ENCODE results near the gene RNF121.
A peak's percentile ranks its signal among the peaks of the same experiment; 100 is the strongest.

RNF121 gene

DNA sequence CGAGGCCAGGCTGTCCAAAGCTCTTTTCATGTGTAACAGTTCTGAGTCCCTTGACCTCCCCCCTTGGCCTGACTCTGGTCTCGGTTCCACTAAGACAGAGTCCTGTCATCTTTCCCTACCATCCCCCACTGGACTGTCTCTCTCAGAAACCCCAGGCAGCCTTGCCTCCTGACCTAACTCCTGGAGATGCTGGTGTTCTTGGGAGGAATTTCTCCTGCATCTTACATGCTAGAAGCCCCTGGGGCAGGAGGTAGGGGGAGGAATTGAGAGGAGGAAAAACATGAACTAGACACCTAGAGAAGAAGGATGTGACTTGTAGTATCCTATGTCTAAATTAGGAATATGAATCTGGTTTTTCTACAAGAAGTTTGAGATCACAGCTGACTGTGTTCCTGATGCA is 69.2 kb downstream of the RNF121 start:
- DNase-seq (ENCODE audit: low read depth), result no peak
- TF ChIP-seq, protein P1, sequence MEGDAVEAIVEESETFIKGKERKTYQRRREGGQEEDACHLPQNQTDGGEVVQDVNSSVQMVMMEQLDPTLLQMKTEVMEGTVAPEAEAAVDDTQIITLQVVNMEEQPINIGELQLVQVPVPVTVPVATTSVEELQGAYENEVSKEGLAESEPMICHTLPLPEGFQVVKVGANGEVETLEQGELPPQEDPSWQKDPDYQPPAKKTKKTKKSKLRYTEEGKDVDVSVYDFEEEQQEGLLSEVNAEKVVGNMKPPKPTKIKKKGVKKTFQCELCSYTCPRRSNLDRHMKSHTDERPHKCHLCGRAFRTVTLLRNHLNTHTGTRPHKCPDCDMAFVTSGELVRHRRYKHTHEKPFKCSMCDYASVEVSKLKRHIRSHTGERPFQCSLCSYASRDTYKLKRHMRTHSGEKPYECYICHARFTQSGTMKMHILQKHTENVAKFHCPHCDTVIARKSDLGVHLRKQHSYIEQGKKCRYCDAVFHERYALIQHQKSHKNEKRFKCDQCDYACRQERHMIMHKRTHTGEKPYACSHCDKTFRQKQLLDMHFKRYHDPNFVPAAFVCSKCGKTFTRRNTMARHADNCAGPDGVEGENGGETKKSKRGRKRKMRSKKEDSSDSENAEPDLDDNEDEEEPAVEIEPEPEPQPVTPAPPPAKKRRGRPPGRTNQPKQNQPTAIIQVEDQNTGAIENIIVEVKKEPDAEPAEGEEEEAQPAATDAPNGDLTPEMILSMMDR (IDR thresholded peaks at IDR 0.05; ENCODE audit: insufficient read depth, low read depth, low read length, missing control alignments), result no peak
- no peak overlapping the region for H3K4me3 ChIP-seq (ENCODE audit: low read depth, low read length)

DNA sequence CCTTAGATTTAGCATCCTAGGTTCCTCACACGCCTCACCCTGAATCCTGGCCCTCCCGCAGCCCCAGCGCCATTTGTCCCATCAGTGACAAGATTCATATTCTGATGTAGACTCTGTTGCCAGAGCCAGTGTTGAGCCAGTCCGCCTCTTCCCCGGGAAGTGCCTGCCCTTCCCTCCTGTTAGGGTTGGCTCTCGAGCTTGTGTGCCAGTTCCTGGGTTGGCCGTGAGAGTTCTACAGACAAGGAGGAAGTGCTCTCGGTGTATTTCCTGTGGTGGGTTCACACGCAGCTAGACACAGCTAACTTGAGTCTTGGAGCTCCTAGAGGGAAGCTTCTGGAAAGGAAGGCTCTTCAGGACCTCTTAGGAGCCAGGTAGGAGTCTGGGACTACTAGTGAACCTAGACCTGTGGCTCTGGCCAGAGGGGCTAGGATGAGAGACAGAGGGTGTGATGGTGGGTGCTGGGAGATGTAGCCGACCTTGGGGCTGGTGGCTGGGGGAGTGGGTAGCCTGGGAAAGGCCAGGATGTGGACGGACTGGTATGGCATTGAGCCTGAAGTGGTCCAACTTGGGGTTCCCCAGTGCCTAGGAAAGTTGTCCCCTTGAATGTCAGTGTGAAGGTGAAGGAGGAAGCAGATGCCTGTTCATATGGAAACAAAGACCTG is 69.9 kb downstream of the RNF121 start, which contains the start of gene IL18BP:
Gene IL18BP (plus strand): TSS at position 261 of the 662 bp plus-strand sequence. CDS start 1,076 bp downstream, outside the sequence.
- H3K4me3 ChIP-seq (ENCODE audit: low read depth, low read length), result peak within 1 kb of the TSS; percentile 60
- peak; percentile 85 for DNase-seq (ENCODE audit: low read depth)
- TF ChIP-seq, protein P1 (IDR thresholded peaks at IDR 0.05; ENCODE audit: insufficient read depth, low read depth, low read length, missing control alignments), result no peak

- DNase-seq (ENCODE audit: low read depth), result no peak
- TF ChIP-seq, protein P1 (IDR thresholded peaks at IDR 0.05; ENCODE audit: insufficient read depth, low read depth, low read length, missing control alignments), result no peak
- H3K4me3 ChIP-seq (ENCODE audit: low read depth, low read length), result peak overlapping the region; percentile 60
Observed at GRCh38 chr11:71999362-71999761, 70.5 kb downstream of the RNF121 start.

GRCh38 chr11:71999798-72000197 is 71.0 kb downstream of the RNF121 start:
- peak overlapping the region; percentile 60 for H3K4me3 ChIP-seq (ENCODE audit: low read depth, low read length)
- no peak for DNase-seq (ENCODE audit: low read depth)
- TF ChIP-seq, protein P1 (IDR thresholded peaks at IDR 0.05; ENCODE audit: insufficient read depth, low read depth, low read length, missing control alignments), result no peak

- TF ChIP-seq, protein P1 (IDR thresholded peaks at IDR 0.05; ENCODE audit: insufficient read depth, low read depth, low read length, missing control alignments), result no peak
- no peak for DNase-seq (ENCODE audit: low read depth)
- H3K4me3 ChIP-seq (ENCODE audit: low read depth, low read length), result no peak overlapping the region
Observed at GRCh38 chr11:72000202-72000867, 71.5 kb downstream of the RNF121 start.

GRCh38 chr11:72001285-72001684 is 72.4 kb downstream of the RNF121 start:
- DNase-seq (ENCODE audit: low read depth), result no peak
- H3K4me3 ChIP-seq (ENCODE audit: low read depth, low read length), result no peak overlapping the region

More at GRCh38 chr11:72001285-72001684, 72.4 kb downstream of the RNF121 start:
- TF ChIP-seq, protein P1 (IDR thresholded peaks at IDR 0.05; ENCODE audit: insufficient read depth, low read depth, low read length, missing control alignments), result no peak

Data from GM12865 (cell line).